Loucy (cell line): ENCODE measurements around the gene STRADB.

Experiments used
- H2AFZ ChIP-seq: fragments of 200-600 bp; sonication (generic); 2 replicates; pipeline ENCODE4 v1.6.0; 2016; ENCODE audit warnings: antibody characterized with exemption, mild to moderate bottlenecking, low read length, moderate library complexity
- H3F3A ChIP-seq: fragments of 200-600 bp; 2 replicates; pipeline ENCODE4 v1.6.0; 2016; ENCODE audit warnings: antibody characterized with exemption, low read depth, mild to moderate bottlenecking
- H3K27me3 ChIP-seq: fragments of 200-600 bp; sonication (generic); 2 replicates; pipeline ENCODE4 v1.6.1; 2014; ENCODE audit warnings: low read length, mild to moderate bottlenecking; ENCODE audit not compliant: insufficient read depth, poor library complexity, severe bottlenecking
- H3K36me3 ChIP-seq: fragments of 200-600 bp; sonication (generic); 2 replicates; pipeline ENCODE4 v1.6.1; 2016; ENCODE audit warnings: low read length; ENCODE audit not compliant: insufficient read depth
- H3K4me1 ChIP-seq: fragments of 200-600 bp; sonication (generic); 2 replicates; pipeline ENCODE4 v1.5.1; 2014; ENCODE audit warnings: low read length, mild to moderate bottlenecking; ENCODE audit not compliant: insufficient read depth, poor library complexity, severe bottlenecking
- H3K4me2 ChIP-seq: fragments of 200-600 bp; sonication (generic); 2 replicates; pipeline ENCODE4 v1.6.0; 2014; ENCODE audit warnings: antibody characterized with exemption, low read length, low read depth, mild to moderate bottlenecking; ENCODE audit not compliant: poor library complexity, severe bottlenecking
- H3K4me3 ChIP-seq: fragments of 200-600 bp; sonication (generic); 2 replicates; pipeline ENCODE4 v1.5.1; 2014; ENCODE audit warnings: low read length, mild to moderate bottlenecking, mixed read lengths; ENCODE audit not compliant: poor library complexity, severe bottlenecking
- H3K79me2 ChIP-seq: fragments of 200-600 bp; sonication (generic); 2 replicates; pipeline ENCODE4 v1.6.1; 2014; ENCODE audit warnings: low read length; ENCODE audit not compliant: insufficient read depth
- H3K9ac ChIP-seq: fragments of 200-600 bp; sonication (generic); 2 replicates; pipeline ENCODE4 v1.6.0; 2014; ENCODE audit warnings: mild to moderate bottlenecking, low read depth, low read length, moderate library complexity; ENCODE audit not compliant: poor library complexity, severe bottlenecking
- H3K9me2 ChIP-seq: fragments of 200-600 bp; sonication (generic); replicated peaks from 2 replicates; pipeline ENCODE4 v1.6.1; 2016; ENCODE audit warnings: low read depth, low read length, mixed read lengths
- H3K9me3 ChIP-seq: fragments of 200-600 bp; sonication (generic); 2 replicates; pipeline ENCODE4 v1.6.1; 2014; ENCODE audit warnings: mild to moderate bottlenecking, antibody characterized with exemption, low read length, low read depth; ENCODE audit not compliant: insufficient read depth
- H4K20me1 ChIP-seq: fragments of 200-600 bp; sonication (generic); 2 replicates; pipeline ENCODE4 v1.6.0; 2014; ENCODE audit warnings: antibody characterized with exemption, low read length, mild to moderate bottlenecking; ENCODE audit not compliant: insufficient read depth, poor library complexity, severe bottlenecking
- CTCF ChIP-seq: fragments of 200-600 bp; sonication (generic); conservative IDR thresholded peaks from 2 replicates; pipeline ENCODE4 v1.5.1; 2014; ENCODE audit warnings: mild to moderate bottlenecking, antibody characterized with exemption, low read length
- EZH2phosphoT487 ChIP-seq: fragments of 200-600 bp; IDR thresholded peaks from 2 replicates; pipeline ENCODE4 v1.6.1; 2018; ENCODE audit warnings: antibody characterized with exemption, mild to moderate bottlenecking, moderate library complexity, borderline replicate concordance

STRADB gene

GRCh38 chr2:201407265-201407664, 44.3 kb upstream of the STRADB start:
- H3K4me3 ChIP-seq, result no peak overlapping the region
- H3K9me3 ChIP-seq, result no peaks in the 10 kb centered on the region
- H3K9me2 ChIP-seq, result no peaks in the 10 kb centered on the region
- no peak overlapping the region for H2AFZ ChIP-seq
- no peaks in the 10 kb centered on the region for H3F3A ChIP-seq
- H3K9ac ChIP-seq, result no peak overlapping the region
- H4K20me1 ChIP-seq, result no peaks in the 10 kb centered on the region
- H3K79me2 ChIP-seq, result no peaks in the 10 kb centered on the region
- no peaks in the 10 kb centered on the region; the same call in 1 of the 2 replicates for H3K36me3 ChIP-seq
- peaks cover 10% of the 10 kb centered on the region for H3K4me1 ChIP-seq
- no peak overlapping the region for H3K4me2 ChIP-seq
- no peak for TF ChIP-seq CTCF
- TF ChIP-seq EZH2phosphoT487, result no peak
- H3K27me3 ChIP-seq, result no peaks in the 10 kb centered on the region

DNA sequence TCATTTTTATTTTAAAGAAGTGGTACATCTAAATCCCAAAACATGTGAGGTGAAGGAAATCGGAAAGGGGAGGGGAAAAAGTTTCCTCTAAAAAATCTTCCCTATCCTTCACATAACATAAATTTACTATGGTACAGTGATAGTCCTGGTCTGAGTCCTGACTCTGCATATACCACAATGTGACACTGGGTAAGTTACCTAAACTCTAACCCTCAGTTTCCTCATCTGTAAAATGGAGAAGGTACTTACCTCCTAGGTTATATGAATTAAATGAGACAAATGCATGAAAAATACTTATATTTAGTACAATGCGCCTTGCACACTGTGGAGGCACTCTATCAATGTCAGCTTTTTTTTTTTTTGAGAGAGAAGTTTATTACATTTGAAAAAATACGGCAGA, 42.6 kb upstream of the STRADB start:
- TF ChIP-seq EZH2phosphoT487 (no peak), CTCF (no peak)
- Histone ChIP-seq H4K20me1 (no peaks in the 10 kb centered on the region), H3F3A (0 out of 2 replicates have a peak, but pooled peaks cover under 1% of the 10 kb centered on the region)

DNA sequence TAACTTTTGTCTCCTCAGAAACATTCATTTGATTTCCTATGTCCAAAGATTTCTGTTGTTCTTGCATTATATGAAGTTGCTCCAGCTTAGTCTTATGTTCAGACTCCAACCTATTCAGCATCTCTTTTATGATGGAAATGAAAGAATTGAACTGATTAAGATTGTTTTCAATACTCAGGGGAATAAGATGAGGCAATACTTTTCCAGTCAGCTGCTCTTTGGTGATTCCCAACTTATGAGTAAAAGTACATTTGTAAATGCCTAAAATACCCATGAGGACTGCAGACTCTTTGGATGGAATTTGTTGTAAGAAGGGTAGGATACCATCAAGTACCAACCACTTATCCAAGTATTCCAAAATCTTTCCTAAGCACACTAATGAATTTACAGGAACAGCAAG, 40.1 kb upstream of the STRADB start:
- H3F3A ChIP-seq, result peaks cover 3% of the 10 kb centered on the region; the same call in 1 of the 2 replicates
- TF ChIP-seq EZH2phosphoT487 (no peak), CTCF (no peak)
- H3K9me2 ChIP-seq, result no peaks in the 10 kb centered on the region
- H3K27me3 ChIP-seq, result no peaks in the 10 kb centered on the region
- no peak overlapping the region for H3K9ac ChIP-seq
- H2AFZ ChIP-seq, result no peak overlapping the region
- H3K4me1 ChIP-seq, result peaks cover 38% of the 10 kb centered on the region
- no peaks in the 10 kb centered on the region for H4K20me1 ChIP-seq
- no peaks in the 10 kb centered on the region for H3K36me3 ChIP-seq
- no peak overlapping the region for H3K4me3 ChIP-seq
- no peak overlapping the region for H3K4me2 ChIP-seq
- no peaks in the 10 kb centered on the region for H3K9me3 ChIP-seq
- peaks cover 10% of the 10 kb centered on the region; the same call in 1 of the 2 replicates for H3K79me2 ChIP-seq

More for the DNA sequence above, 42.6 kb upstream of the STRADB start:
- H3K36me3 ChIP-seq, result no peaks in the 10 kb centered on the region; the same call in 1 of the 2 replicates
- H3K9me3 ChIP-seq, result no peaks in the 10 kb centered on the region
- H3K27me3 ChIP-seq, result no peaks in the 10 kb centered on the region
- no peak overlapping the region for H3K4me3 ChIP-seq
- peaks cover 26% of the 10 kb centered on the region for H3K4me1 ChIP-seq
- no peak overlapping the region for H3K9ac ChIP-seq
- no peaks in the 10 kb centered on the region for H3K9me2 ChIP-seq
- no peak overlapping the region for H3K4me2 ChIP-seq
- no peak overlapping the region for H2AFZ ChIP-seq
- peaks cover 10% of the 10 kb centered on the region; the same call in 1 of the 2 replicates for H3K79me2 ChIP-seq
